ENCODE results near the gene NINJ1. TPM values are rescaled to one million over a fixed set of nuclear protein-coding genes. Genes with fewer than 3 reads are reported as not detected.
A peak's percentile ranks its signal among the peaks of the same experiment; 100 is the strongest.

Gene NINJ1
- total RNA-seq, 2 donors from 2014 or later: 71.2 to 194 TPM

DNA sequence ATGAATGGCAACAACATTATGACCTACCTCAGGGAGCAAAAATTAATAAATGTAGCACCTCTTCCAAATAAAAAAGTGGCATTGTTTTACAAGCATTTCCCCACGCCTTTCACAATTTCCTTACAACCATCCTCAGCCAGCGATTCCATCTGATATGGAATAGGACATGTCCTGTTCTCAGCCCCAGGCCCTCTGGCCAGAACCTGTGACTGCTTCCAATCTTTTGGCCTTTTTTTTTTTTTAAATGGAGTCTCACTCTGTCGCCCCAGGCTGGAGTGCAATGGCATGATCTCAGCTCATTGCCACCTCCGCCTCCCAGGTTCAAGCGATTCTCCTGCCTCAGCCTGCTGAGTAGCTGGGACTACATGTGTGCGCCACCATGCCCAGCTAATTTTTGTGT is 33.1 kb upstream of the NINJ1 start:
- ATAC-seq (ENCODE audit: insufficient number of reproducible peaks, low FRiP score, low read depth) (no peak), DNase-seq (ENCODE audit: low spot score) (no peak)
- H3K36me3 ChIP-seq: no peaks in the 10 kb centered on the region
- no peak overlapping the region for H3K4me3 ChIP-seq
- no peaks in the 10 kb centered on the region for H3K27me3 ChIP-seq (replicated peaks; ENCODE audit: insufficient read depth)
- no peaks in the 10 kb centered on the region for H3K4me1 ChIP-seq (ENCODE audit: control insufficient read depth in 1 of 2, low read depth in 2 of 2)
- TF ChIP-seq CTCF (IDR thresholded peaks at IDR 0.05): no peak
- no peak overlapping the region for H3K27ac ChIP-seq
- H3K9me3 ChIP-seq: no peaks in the 10 kb centered on the region

- Histone ChIP-seq H3K4me3 (no peak overlapping the region), H3K36me3 (no peaks in the 10 kb centered on the region), H3K27me3 (replicated peaks; ENCODE audit: insufficient read depth) (no peaks in the 10 kb centered on the region), H3K4me1 (ENCODE audit: control insufficient read depth in 1 of 2, low read depth in 2 of 2) (no peaks in the 10 kb centered on the region), H3K27ac (no peak overlapping the region), H3K9me3 (no peaks in the 10 kb centered on the region)
- DNase-seq (ENCODE audit: low spot score) (no peak), ATAC-seq (ENCODE audit: insufficient number of reproducible peaks, low FRiP score, low read depth) (no peak)
- no peak for TF ChIP-seq CTCF (IDR thresholded peaks at IDR 0.05)
These were observed 32.6 kb upstream of the NINJ1 start for GRCh38 chr9:93166699-93167098.

DNA sequence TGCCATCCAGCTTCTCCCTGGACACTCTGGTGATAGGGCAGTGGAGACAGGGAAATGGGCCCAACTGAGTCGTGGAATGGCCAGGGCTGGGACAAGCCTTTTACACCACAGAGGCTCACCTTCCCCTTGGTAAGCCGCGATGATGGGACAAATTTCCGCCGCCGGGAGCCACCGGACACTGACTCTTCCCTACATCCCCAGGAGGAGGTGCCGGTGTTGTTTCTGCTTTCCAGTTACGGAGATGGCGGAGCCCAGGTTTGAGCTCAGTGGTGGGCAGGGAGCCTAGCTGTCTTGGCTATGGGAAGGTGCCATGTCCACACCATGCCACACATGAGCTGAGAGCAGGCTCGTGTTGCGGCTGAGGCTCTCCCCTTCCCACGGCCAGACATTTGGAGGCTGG is 30.0 kb upstream of the NINJ1 start:
- DNase-seq (ENCODE audit: low spot score) (no peak), ATAC-seq (ENCODE audit: insufficient number of reproducible peaks, low FRiP score, low read depth) (no peak)
- TF ChIP-seq CTCF (IDR thresholded peaks at IDR 0.05): no peak
- no peaks in the 10 kb centered on the region for H3K27me3 ChIP-seq (replicated peaks; ENCODE audit: insufficient read depth)
- no peaks in the 10 kb centered on the region for H3K4me1 ChIP-seq (ENCODE audit: control insufficient read depth in 1 of 2, low read depth in 2 of 2)
- H3K27ac ChIP-seq: no peak overlapping the region
- no peaks in the 10 kb centered on the region for H3K36me3 ChIP-seq
- H3K9me3 ChIP-seq: no peaks in the 10 kb centered on the region
- H3K4me3 ChIP-seq: no peak overlapping the region

DNA sequence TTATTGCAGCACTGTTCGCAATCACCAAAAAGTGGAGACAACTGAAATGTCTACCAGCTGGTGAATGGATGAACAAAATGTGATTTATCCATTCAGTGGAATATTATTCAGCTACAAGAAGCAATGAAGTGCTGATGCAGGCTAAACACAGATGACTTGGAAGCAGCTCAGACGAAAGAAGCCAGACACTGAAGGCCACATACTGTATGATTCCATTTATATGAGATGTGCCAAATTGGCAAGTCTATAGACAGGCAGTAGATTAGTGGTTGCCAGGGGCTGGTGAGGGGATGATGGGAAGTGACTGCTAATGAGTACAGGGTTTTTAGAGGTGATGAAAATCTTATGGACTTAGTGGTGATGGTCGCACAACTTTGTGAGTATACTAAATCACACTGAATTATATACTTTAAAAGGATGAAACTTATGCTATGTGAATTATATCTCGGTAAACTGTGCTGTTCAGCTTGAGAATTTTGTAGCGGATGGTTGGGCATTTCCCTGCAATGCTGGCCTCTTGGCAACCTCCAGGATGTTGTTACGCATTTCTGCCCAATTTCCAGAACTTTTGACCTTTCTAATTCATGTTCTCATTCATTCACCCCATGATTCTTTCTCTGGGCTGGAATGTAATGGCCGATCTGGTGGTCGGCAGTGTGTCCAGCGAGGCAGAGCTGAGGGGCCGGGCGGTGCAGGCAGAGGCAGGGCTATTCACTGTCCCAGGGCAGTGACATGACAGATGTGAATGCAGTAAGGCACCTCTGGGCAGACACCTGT is 27.9 kb upstream of the NINJ1 start:
- ATAC-seq (ENCODE audit: insufficient number of reproducible peaks, low FRiP score, low read depth): no peak
- DNase-seq (ENCODE audit: low spot score): no peak
- H3K9me3 ChIP-seq: no peaks in the 10 kb centered on the region
- no peak for TF ChIP-seq CTCF (IDR thresholded peaks at IDR 0.05)
- no peaks in the 10 kb centered on the region for H3K4me1 ChIP-seq (ENCODE audit: control insufficient read depth in 1 of 2, low read depth in 2 of 2)
- no peaks in the 10 kb centered on the region for H3K27me3 ChIP-seq (replicated peaks; ENCODE audit: insufficient read depth)
- no peaks in the 10 kb centered on the region for H3K36me3 ChIP-seq
- no peak overlapping the region for H3K4me3 ChIP-seq
- no peak overlapping the region for H3K27ac ChIP-seq

- H3K4me1 ChIP-seq (ENCODE audit: control insufficient read depth in 1 of 2, low read depth in 2 of 2): no peaks in the 10 kb centered on the region
- TF ChIP-seq CTCF (IDR thresholded peaks at IDR 0.05): peak; percentile 96
- peak; percentile 37 for DNase-seq (ENCODE audit: low spot score)
- no peaks in the 10 kb centered on the region for H3K36me3 ChIP-seq
- H3K27ac ChIP-seq: no peak overlapping the region
- peak; percentile 84 for ATAC-seq (ENCODE audit: insufficient number of reproducible peaks, low FRiP score, low read depth)
- H3K9me3 ChIP-seq: no peaks in the 10 kb centered on the region
- no peaks in the 10 kb centered on the region for H3K27me3 ChIP-seq (replicated peaks; ENCODE audit: insufficient read depth)
- H3K4me3 ChIP-seq: no peak overlapping the region
These were observed 25.8 kb upstream of the NINJ1 start for GRCh38 chr9:93159601-93160471.
